Fibroblast of lung (primary cell): ENCODE measurements around the gene FNDC11.

Source experiments
- CTCF ChIP-seq, 2 donors: IDR thresholded peaks in 1 of 2; conservative IDR thresholded peaks in 1 of 2; 1 replicate in 1 of 2; 2 replicates in 1 of 2; pipeline ENCODE4 v1.5.1; 2011 to 2012; ENCODE audit warnings: low read length in 2 of 2, control low read depth in 1 of 2, inconsistent platforms in 1 of 2, low read depth in 1 of 2, mild to moderate bottlenecking in 1 of 2
- EZH2 ChIP-seq: IDR thresholded peaks from 2 replicates; pipeline ENCODE4 v1.5.1; 2012; ENCODE audit warnings: low read length, control low read depth, mild to moderate bottlenecking; ENCODE audit errors: missing control alignments

- TF ChIP-seq CTCF (conservative IDR thresholded peaks at IDR 0.05 in 1 of 2, IDR thresholded peaks at IDR 0.05 in 1 of 2; ENCODE audit: low read depth in 1 of 2, low read length in 2 of 2) (no peak), EZH2 (no peak)
Measured at GRCh38 chr20:63566395-63567135, 12.6 kb downstream of the FNDC11 start.
